Calu3 (cell line): ENCODE results near the gene FNDC3B. TPM values are rescaled to one million over a fixed set of nuclear protein-coding genes. Genes with fewer than 3 reads are reported as not detected.

Experiments
- BruUV-seq: library from RNA; stranded (reverse); fragments of 400-500 nt; replicated peaks from 2 replicates; lab custom pipeline; 2021; lab: Mats Ljungman, UMichigan
- CTCF ChIA-PET: fragments of 300-600 bp; sonication (Branson Sonifier 250); formaldehyde crosslinking; loops from one replicate; lab custom pipeline; 2022; ENCODE audit warnings: antibody characterized with exemption; lab: Charles Lee
- DNase-seq: peaks from one replicate; pipeline ENCODE4 v3.0.0; 2022
- H3K27ac Mint-ChIP-seq: one replicate; pipeline ENCODE4 v1.8.0; 2022; ENCODE audit warnings: mixed read lengths; ENCODE audit not compliant: unreplicated experiment
- H3K27me3 Mint-ChIP-seq: one replicate; pipeline ENCODE4 v1.8.0; 2022; ENCODE audit warnings: mixed read lengths; ENCODE audit not compliant: unreplicated experiment
- H3K36me3 Mint-ChIP-seq: one replicate; pipeline ENCODE4 v1.8.0; 2022; ENCODE audit warnings: mild to moderate bottlenecking, moderate library complexity, mixed read lengths; ENCODE audit not compliant: insufficient read depth, unreplicated experiment
- H3K4me1 Mint-ChIP-seq: one replicate; pipeline ENCODE4 v1.8.0; 2022; ENCODE audit warnings: mild to moderate bottlenecking, low read depth, mixed read lengths; ENCODE audit not compliant: unreplicated experiment
- H3K4me3 Mint-ChIP-seq: one replicate; pipeline ENCODE4 v1.8.0; 2022; ENCODE audit warnings: mild to moderate bottlenecking, low read depth, moderate library complexity, mixed read lengths; ENCODE audit not compliant: unreplicated experiment
- H3K9me3 Mint-ChIP-seq: one replicate; pipeline ENCODE4 v1.8.0; 2022; ENCODE audit warnings: low read depth, mixed read lengths; ENCODE audit not compliant: unreplicated experiment
- CTCF ChIP-seq: fragments of 200-600 bp; IDR thresholded peaks from one replicate; pipeline ENCODE4 v1.8.0; 2022; ENCODE audit warnings: antibody characterized with exemption; ENCODE audit not compliant: unreplicated experiment
- intact Hi-C: fragments of 100-400 bp; cut with micrococcal nuclease; formaldehyde crosslinking; loops from one replicate; pipeline ENCODE4 v1.10.0; 2022; ENCODE audit not compliant: unreplicated experiment
- total RNA-seq: library from RNA; stranded (reverse); gene quantifications from 2 replicates; pipeline ENCODE4 v1.2.3, GENCODE V29; 2022

FNDC3B gene
- total RNA-seq, 1 experiment from 2014 or later = 453 TPM

- CTCF ChIA-PET = no interaction called here
- TF ChIP-seq CTCF = no peak
- intact Hi-C loops = loop anchor here (5.0 to 10.0 kb wide), 2 partner anchors 118 to 246 kb away; no protein-coding TSS in a partner anchor
- DNase-seq = no peak
- Mint-ChIP-seq H3K9me3 (no peaks in the 10 kb centered on the region), H3K36me3 (peaks cover 85% of the 10 kb centered on the region), H3K27me3 (no peaks in the 10 kb centered on the region), H3K4me1 (peaks cover 12% of the 10 kb centered on the region), H3K4me3 (no peak overlapping the region), H3K27ac (no peak overlapping the region)
- BruUV-seq = no TSS peak
These were observed 319.9 kb downstream of the FNDC3B start for GRCh38 chr3:172359231-172359630.

GRCh38 chr3:172359996-172360395 is 320.6 kb downstream of the FNDC3B start:
- no peak overlapping the region for H3K4me3 Mint-ChIP-seq
- BruUV-seq = no TSS peak
- peaks cover 12% of the 10 kb centered on the region for H3K4me1 Mint-ChIP-seq
- H3K36me3 Mint-ChIP-seq = peaks cover 87% of the 10 kb centered on the region
- peak overlapping the region; percentile 13 for H3K27ac Mint-ChIP-seq
- CTCF ChIA-PET = no interaction called here
- TF ChIP-seq CTCF = no peak
- no peaks in the 10 kb centered on the region for H3K27me3 Mint-ChIP-seq
- DNase-seq = no peak
- no peaks in the 10 kb centered on the region for H3K9me3 Mint-ChIP-seq
- intact Hi-C loops = loop anchor here (5.0 to 10.0 kb wide), 2 partner anchors 117 to 245 kb away; no protein-coding TSS in a partner anchor

- no peak for DNase-seq
- no peak for TF ChIP-seq CTCF
- Mint-ChIP-seq H3K4me3 (no peak overlapping the region), H3K9me3 (no peaks in the 10 kb centered on the region), H3K27me3 (no peaks in the 10 kb centered on the region), H3K4me1 (no peaks in the 10 kb centered on the region), H3K27ac (peak overlapping the region; percentile 4), H3K36me3 (peaks cover 90% of the 10 kb centered on the region)
- BruUV-seq = no TSS peak
- CTCF ChIA-PET = interaction anchor here (0.5 to 0.6 kb wide), 2 partner anchors 105 to 305 kb away, joined by 5 read pairs; no protein-coding TSS in a partner anchor
- intact Hi-C loops = no loop called here
These were observed 323.2 kb downstream of the FNDC3B start for GRCh38 chr3:172362583-172362982.

GRCh38 chr3:172364374-172365027 is 325.1 kb downstream of the FNDC3B start:
- no TSS peak for BruUV-seq
- intact Hi-C loops = no loop called here
- no peak for DNase-seq
- CTCF ChIA-PET = interaction anchor here (1.4 kb wide), 1 partner anchor 9 kb away, joined by 3 read pairs; no protein-coding TSS in a partner anchor
- no peaks in the 10 kb centered on the region for H3K4me1 Mint-ChIP-seq
- no peak overlapping the region for H3K4me3 Mint-ChIP-seq
- peaks cover 94% of the 10 kb centered on the region for H3K36me3 Mint-ChIP-seq
- TF ChIP-seq CTCF = no peak
- H3K9me3 Mint-ChIP-seq = no peaks in the 10 kb centered on the region
- no peaks in the 10 kb centered on the region for H3K27me3 Mint-ChIP-seq
- H3K27ac Mint-ChIP-seq = no peak overlapping the region
